ENCODE data around the gene NWD2.
A peak's percentile ranks its signal among the peaks of the same experiment; 100 is the strongest.

Gene NWD2

DNA sequence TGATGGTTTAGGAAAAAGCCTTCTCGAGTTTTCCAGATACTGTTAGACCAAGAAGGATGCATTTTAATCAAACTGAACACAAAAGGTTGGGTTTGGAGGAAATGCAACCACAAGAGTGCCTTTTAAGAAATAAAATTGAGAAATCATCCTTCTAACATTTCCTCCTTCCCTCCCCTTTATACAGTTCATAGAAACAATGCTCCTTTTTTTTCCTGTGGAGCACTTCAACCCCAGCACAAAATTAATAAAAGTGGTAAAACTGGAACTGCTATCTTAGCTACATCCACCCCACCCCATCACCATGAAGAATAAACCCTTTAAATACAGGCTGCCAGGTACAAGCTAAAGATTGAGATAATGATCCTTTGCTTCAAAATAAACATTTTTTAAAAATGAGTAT is 230.5 kb downstream of the NWD2 start:
- TF ChIP-seq, protein P1, sequence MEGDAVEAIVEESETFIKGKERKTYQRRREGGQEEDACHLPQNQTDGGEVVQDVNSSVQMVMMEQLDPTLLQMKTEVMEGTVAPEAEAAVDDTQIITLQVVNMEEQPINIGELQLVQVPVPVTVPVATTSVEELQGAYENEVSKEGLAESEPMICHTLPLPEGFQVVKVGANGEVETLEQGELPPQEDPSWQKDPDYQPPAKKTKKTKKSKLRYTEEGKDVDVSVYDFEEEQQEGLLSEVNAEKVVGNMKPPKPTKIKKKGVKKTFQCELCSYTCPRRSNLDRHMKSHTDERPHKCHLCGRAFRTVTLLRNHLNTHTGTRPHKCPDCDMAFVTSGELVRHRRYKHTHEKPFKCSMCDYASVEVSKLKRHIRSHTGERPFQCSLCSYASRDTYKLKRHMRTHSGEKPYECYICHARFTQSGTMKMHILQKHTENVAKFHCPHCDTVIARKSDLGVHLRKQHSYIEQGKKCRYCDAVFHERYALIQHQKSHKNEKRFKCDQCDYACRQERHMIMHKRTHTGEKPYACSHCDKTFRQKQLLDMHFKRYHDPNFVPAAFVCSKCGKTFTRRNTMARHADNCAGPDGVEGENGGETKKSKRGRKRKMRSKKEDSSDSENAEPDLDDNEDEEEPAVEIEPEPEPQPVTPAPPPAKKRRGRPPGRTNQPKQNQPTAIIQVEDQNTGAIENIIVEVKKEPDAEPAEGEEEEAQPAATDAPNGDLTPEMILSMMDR (IDR thresholded peaks at IDR 0.05): no peak
- no peak for TF ChIP-seq ZFX (IDR thresholded peaks at IDR 0.05; ENCODE audit: borderline replicate concordance)
- no peak overlapping the region for H3K27ac ChIP-seq

DNA sequence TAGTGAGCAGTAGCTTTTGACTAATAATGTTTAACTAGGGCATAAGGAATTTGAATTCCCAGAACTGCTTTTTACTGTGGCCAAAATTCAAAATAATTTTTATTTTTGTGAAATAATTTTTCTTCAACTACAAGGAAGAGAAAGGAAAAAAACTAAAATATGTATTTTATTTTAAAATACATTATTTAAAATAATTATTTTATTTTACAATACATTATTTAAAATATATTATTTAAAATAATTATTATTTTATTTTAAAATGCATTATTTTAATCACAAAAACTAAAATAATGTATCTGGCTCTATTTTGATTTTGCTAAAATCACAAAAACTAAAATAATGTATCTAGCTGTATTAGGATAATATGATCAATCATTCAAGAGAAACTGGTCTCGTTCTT is 231.2 kb downstream of the NWD2 start:
- no peak overlapping the region for H3K27ac ChIP-seq

DNA sequence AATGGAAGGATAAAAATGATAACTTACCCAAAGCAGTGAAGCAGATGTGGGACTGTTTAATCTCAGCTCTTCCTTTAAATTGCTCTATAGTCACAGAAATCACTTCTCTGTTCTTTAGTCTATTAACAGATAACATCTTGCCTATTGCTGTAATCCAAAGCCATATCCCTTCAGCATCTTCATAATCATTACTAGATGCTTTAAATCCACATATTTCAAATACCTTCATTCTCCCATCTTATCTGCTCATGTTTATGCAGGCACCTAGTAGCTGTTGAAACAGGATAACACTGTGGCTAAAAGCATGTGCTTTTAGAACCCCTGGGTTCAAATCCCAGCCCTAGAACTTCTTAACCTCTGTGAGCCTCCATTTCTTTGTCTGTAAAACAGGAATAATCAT is 231.7 kb downstream of the NWD2 start:
- TF ChIP-seq, protein P1 (IDR thresholded peaks at IDR 0.05): no peak
- no peak for TF ChIP-seq ZFX (IDR thresholded peaks at IDR 0.05; ENCODE audit: borderline replicate concordance)
- H3K27ac ChIP-seq: no peak overlapping the region

More for the DNA sequence above, 231.2 kb downstream of the NWD2 start:
- TF ChIP-seq, protein P1 (IDR thresholded peaks at IDR 0.05): no peak
- no peak for TF ChIP-seq ZFX (IDR thresholded peaks at IDR 0.05; ENCODE audit: borderline replicate concordance)

DNA sequence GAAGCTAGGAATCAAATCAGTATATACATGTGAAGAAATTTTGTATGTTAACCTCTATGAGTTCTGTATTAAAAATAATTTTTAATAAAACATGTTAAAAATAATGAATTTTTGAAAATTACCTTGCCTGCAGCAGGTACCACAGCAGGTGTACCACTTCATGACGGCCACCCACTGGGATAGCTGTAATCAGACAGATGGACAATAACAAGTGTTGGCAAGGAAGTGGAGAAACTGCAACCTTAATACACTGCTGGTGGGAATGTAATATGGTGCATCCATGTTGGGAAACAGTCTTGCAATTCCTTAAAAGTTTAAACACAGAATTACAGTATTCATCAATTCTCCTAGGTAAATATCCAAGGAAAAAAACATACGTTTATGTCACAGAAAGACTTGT is 232.1 kb downstream of the NWD2 start:
- H3K27ac ChIP-seq: no peak overlapping the region
- TF ChIP-seq, protein P1 (IDR thresholded peaks at IDR 0.05): no peak
- no peak for TF ChIP-seq ZFX (IDR thresholded peaks at IDR 0.05; ENCODE audit: borderline replicate concordance)

DNA sequence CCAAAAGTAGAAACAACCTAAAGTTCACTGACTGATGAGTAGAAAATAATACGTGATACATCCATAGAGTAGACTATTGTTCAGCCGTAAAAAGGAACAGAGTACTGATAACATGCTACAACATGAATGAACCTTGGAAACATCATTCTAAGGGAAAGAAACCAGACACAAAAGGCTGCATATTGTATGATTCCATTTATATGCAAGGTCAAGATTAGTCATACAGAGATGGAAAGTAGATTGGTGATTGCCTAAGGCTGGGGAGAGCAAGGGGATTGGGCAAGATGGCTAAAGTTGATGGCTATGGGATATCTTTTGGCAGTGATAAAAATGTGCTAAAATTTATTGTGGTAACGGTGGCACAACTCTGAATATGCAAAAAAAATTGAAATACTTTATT is 232.6 kb downstream of the NWD2 start:
- peak overlapping the region; percentile 66 for H3K27ac ChIP-seq
- TF ChIP-seq, protein P1 (IDR thresholded peaks at IDR 0.05): no peak
- TF ChIP-seq ZFX (IDR thresholded peaks at IDR 0.05; ENCODE audit: borderline replicate concordance): no peak

DNA sequence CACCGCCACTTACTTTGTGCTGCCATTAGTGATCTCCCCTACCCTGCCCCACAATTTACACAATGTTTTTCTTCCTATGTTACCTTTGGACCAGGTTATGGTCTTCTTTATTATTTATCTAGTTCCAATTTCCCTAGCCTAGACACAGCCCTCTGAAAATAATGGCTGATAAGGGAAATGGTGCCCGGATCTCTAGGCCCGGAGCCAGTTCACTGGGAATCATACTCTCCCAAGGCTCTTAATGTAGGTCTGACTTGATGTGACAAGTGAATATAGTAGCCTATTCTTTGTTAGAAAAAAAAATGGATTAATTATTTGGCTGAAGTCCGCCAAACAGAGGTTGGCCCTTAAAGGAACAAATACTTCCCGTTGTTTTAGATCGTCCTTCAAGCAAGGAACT is 233.6 kb downstream of the NWD2 start:
- TF ChIP-seq ZFX (IDR thresholded peaks at IDR 0.05; ENCODE audit: borderline replicate concordance): no peak
- TF ChIP-seq, protein P1 (IDR thresholded peaks at IDR 0.05): no peak
- peak overlapping the region; percentile 66 for H3K27ac ChIP-seq

DNA sequence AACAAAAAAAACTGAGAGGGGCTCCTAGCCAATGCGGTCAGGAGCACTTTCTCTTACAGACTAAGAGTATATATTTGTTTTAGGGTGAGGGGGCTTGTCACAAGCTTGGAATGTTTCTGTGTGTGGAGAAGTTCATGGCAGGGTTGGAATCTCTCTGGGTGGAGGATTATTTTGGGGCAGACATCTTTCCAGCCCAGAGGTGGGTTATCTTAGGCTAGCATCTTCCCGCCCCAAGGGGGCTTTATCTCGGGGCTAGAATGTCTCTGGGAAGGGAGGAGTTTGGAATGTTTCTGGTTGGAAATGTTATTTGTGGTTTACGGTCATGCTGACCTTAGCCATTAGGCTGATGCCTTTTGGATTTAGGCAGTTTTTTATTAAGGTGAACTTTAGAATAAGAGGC is 236.0 kb downstream of the NWD2 start:
- TF ChIP-seq, protein P1 (IDR thresholded peaks at IDR 0.05): no peak
- no peak for TF ChIP-seq ZFX (IDR thresholded peaks at IDR 0.05; ENCODE audit: borderline replicate concordance)
- no peak overlapping the region for H3K27ac ChIP-seq

All from 22Rv1 (cell line).